Choroid plexus epithelial cell (primary cell): Measurements from ENCODE around the gene GDPD5.

Source experiments
- DNase-seq: peaks from one replicate; pipeline ENCODE4 v3.0.0-alpha.2; 2010; ENCODE audit warnings: low read depth
- H3K4me3 ChIP-seq: 2 replicates; pipeline ENCODE4 v1.5.1; 2011; ENCODE audit warnings: low read depth, mild to moderate bottlenecking, control low read depth, low read length, moderate library complexity
- TF ChIP-seq, protein P1 (sequence below): conservative IDR thresholded peaks from 2 replicates; pipeline ENCODE4 v1.5.1; 2011; ENCODE audit warnings: low read depth, mild to moderate bottlenecking, control low read depth, inconsistent platforms, low read length, moderate library complexity

Gene GDPD5

DNA sequence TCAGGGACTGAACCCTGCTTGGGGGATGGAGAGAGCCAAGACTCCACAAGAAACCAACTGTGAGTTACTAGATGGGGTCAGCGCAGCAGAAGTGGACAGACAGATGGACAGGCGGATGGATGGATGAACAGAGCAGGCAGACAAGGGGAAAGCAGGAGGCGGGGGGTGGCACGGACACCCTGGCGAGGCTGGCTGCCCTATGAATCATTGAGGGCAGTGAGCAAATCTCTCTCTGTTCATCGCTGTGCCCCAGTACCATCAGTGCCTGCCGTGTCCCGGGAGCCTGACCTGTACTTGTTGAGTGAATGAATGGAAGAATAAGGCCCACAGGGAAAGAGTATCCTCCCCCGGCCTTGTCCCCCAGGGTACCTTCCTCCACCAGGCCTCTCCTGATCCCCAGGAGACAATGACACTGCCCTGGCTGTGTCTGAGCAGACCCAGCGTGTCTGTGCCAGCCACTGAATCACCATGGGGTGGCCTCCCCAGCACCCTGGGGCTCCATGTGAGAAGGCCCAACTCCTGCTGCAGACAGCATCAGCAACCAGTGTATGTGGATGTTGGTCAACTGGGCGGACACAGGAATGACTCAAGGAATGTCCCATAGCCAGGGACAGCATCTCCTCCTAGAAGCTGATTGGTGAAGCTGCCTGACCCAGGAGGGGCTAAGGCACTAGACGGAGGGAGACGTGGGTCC is 87.6 kb downstream of the GDPD5 start:
- TF ChIP-seq, protein P1, sequence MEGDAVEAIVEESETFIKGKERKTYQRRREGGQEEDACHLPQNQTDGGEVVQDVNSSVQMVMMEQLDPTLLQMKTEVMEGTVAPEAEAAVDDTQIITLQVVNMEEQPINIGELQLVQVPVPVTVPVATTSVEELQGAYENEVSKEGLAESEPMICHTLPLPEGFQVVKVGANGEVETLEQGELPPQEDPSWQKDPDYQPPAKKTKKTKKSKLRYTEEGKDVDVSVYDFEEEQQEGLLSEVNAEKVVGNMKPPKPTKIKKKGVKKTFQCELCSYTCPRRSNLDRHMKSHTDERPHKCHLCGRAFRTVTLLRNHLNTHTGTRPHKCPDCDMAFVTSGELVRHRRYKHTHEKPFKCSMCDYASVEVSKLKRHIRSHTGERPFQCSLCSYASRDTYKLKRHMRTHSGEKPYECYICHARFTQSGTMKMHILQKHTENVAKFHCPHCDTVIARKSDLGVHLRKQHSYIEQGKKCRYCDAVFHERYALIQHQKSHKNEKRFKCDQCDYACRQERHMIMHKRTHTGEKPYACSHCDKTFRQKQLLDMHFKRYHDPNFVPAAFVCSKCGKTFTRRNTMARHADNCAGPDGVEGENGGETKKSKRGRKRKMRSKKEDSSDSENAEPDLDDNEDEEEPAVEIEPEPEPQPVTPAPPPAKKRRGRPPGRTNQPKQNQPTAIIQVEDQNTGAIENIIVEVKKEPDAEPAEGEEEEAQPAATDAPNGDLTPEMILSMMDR, result no peak
- DNase-seq, result no peak
- H3K4me3 ChIP-seq, result no peak overlapping the region

DNA sequence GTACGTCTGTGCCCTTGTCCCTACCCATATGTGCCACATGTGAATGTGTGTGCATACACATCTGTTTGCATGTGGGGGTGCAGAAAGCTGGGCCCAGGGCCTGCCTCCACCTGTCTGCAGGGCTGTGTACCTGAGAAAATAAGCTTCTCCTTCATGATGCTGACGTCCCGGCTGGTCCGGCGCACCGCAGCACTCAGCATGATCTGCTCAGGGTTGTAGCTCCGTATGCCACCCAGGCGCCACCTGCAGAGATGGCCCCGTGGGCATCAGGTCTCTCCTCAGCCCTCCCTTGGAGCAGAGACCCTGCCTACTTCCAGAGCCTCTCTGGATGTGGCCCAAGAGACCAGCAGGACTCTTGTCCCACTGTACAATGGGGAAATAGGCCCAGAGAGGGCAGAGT is 88.9 kb downstream of the GDPD5 start:
- H3K4me3 ChIP-seq, result no peak overlapping the region
- TF ChIP-seq, protein P1, result no peak
- DNase-seq, result no peak

DNA sequence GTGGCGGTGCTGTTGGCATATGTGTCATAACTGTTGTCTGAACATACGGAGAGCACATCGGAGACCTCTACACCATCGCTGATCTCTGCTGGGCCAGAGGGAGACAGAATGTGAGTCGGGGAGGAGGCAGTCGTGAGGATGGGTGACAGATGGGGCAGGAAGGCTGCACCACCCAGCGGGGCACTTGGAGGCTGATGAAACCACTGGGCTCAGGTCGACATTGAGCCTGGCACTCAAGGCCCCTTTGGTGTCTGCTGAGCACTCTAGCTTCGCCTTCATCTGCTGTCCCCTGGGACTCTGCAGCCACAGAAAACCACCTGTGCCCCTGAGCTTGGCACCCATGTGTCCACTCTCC is 90.2 kb downstream of the GDPD5 start:
- TF ChIP-seq, protein P1, result no peak
- DNase-seq, result no peak
- H3K4me3 ChIP-seq, result no peak overlapping the region

DNA sequence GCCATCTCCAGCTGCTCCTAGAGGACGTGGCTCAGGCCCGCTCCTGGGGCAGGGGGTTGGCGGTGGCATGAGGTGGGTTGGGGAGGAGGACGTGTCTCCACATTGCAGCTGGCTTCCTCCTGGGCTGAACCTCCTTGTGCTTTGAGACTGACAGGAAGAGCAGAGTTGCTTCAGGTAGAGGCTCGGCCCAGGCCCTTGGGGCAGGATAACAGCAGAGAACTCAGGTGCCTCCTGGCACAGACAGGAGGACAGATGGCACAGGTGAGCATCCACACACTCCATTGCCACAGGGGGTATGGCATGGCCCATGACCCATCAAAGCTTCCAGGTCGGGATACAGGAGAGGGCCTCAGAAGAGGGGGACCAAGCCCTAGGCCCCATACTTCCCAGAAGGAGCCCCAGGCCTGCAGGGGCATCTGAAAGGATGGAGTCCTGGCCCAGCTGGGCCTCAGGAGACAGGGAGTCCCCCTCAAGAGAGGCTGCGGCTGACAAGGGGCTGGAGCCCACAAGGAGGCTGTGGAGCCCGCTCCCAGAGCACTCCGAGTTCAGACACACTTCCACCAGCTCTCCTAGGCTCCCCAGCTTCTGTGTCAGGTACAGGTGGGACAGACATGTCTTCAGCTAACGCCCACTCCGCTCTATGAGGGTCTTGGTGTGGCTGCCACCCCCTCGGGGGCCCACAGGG is 90.7 kb downstream of the GDPD5 start:
- TF ChIP-seq, protein P1, result no peak
- no peak for DNase-seq
- no peak overlapping the region for H3K4me3 ChIP-seq

DNA sequence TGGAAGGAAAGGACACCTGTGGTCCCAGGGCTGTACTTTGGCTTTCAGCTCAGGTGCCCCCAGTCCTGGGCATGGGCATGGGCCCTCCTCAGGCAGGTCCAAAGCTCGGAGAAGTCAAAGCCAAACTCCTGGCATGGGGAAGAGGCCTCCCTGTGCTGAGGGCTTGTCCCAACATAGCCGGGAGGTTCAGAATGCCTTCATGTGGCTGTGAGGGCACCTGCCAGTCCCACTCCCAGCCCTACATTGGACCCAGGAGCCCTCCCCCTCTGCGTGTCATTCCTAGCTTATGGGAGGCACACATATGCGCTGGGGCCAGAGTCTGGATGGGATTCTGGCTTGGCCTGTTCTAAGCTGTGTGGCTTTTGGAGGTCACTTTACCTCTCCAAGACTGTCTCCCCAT is 91.7 kb downstream of the GDPD5 start:
- H3K4me3 ChIP-seq, result no peak overlapping the region
- DNase-seq, result no peak
- TF ChIP-seq, protein P1, result no peak

DNA sequence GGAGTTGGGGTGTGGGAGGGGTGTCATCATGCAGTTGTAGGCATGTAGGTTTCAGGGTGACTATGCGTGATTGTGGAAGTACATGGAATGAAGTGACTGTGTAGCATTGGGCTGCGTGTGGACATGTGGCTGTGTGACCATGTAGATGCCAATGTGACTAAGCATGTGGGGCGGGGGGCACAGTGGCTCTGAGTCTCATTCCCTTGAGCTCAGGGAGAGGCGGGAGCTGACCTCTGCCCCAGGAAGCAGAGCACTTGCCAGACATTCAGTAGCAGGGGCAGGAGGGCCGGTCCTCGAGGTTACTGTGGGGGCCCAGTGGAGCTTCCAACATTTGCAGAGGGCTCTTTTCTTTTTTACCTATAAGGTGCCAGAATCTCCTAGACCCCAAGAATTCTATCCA is 92.3 kb downstream of the GDPD5 start:
- DNase-seq, result no peak
- H3K4me3 ChIP-seq, result no peak overlapping the region
- TF ChIP-seq, protein P1, result no peak

DNA sequence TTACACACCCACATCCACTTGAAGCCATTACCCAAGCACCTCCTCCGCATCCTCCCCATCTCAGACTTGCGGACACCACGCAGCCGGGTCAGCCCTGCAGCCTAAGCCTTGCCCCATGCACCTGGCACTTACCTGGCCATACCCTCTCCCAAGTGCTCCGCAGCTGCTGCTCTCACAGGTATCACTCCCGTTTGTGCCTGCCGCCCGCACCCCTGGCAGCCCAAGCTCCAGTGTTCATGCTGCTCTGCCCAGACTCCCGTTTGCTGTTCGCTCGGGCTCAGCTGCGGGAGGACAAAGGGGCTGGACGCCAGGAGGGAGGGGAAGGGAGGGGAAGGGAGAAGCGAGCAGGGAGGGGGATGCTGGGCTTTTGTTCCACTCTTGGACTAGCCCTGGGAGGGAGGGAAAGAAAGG is 92.8 kb downstream of the GDPD5 start, which contains the start of gene KLHL35:
TSS of gene KLHL35 (minus strand) at position 293 of the 411 bp plus-strand sequence. CDS start 2,574 bp downstream, outside the sequence.
- TF ChIP-seq, protein P1, result no peak
- H3K4me3 ChIP-seq, result no peak within 1 kb of the TSS
- no peak for DNase-seq
